Fibroblast of lung (primary cell): ENCODE measurements around the gene NXN. TPM values are rescaled to one million over a fixed set of nuclear protein-coding genes. Genes with fewer than 3 reads are reported as not detected.
"Not testable (repeated sequence)": the region's sequence is repeated elsewhere in the genome, so short reads cannot be mapped to it uniquely, and the experiment has no call there.

Experiments used
- DNase-seq, 2 donors: peaks; one replicate each; pipeline versions ENCODE4 v3.0.0 to v3.0.0-alpha.2; 2010; ENCODE audit warnings: low read depth in 2 of 2
- H2AFZ ChIP-seq: 2 replicates; pipeline ENCODE4 v1.5.1; 2012; ENCODE audit warnings: low read length, control low read depth, inconsistent platforms
- H3K27ac ChIP-seq: 2 replicates; pipeline ENCODE4 v1.5.1; 2011; ENCODE audit warnings: low read length, control low read depth; ENCODE audit not compliant: insufficient read depth
- H3K27me3 ChIP-seq: 2 replicates; pipeline ENCODE4 v1.5.1; 2011; ENCODE audit warnings: mild to moderate bottlenecking, low read length; ENCODE audit not compliant: control insufficient read depth, insufficient read depth
- H3K36me3 ChIP-seq: 2 replicates; pipeline ENCODE4 v1.5.1; 2011; ENCODE audit warnings: low read length; ENCODE audit not compliant: control insufficient read depth, insufficient read depth
- H3K4me1 ChIP-seq: 2 replicates; pipeline ENCODE4 v1.5.1; 2011; ENCODE audit warnings: low read length; ENCODE audit not compliant: control insufficient read depth, insufficient read depth; ENCODE audit errors: extremely low read depth
- H3K4me2 ChIP-seq: 2 replicates; pipeline ENCODE4 v1.5.1; 2011; ENCODE audit warnings: low read length, control low read depth; ENCODE audit not compliant: insufficient read depth; ENCODE audit errors: extremely low read depth
- H3K4me3 ChIP-seq, 4 experiments: fragments of 200-600 bp in 1 of 4; sonication (generic) in 1 of 4; replicated peaks in 1 of 4; 2 replicates each; pipeline ENCODE4 v1.5.1; 2011 to 2016; ENCODE audit warnings: low read length in 4 of 4, low read depth in 3 of 4, mild to moderate bottlenecking in 3 of 4, control low read depth in 2 of 4, inconsistent platforms in 1 of 4, mixed read lengths in 1 of 4; ENCODE audit not compliant: insufficient read depth in 1 of 4; ENCODE audit errors: control extremely low read depth in 1 of 4
- H3K79me2 ChIP-seq: 2 replicates; pipeline ENCODE4 v1.5.1; 2012; ENCODE audit warnings: mild to moderate bottlenecking, low read length, inconsistent platforms; ENCODE audit not compliant: control insufficient read depth, insufficient read depth
- H3K9ac ChIP-seq: 2 replicates; pipeline ENCODE4 v1.5.1; 2011; ENCODE audit warnings: mild to moderate bottlenecking, low read length, control low read depth; ENCODE audit not compliant: insufficient read depth
- H3K9me3 ChIP-seq: 2 replicates; pipeline ENCODE4 v1.5.1; 2012; ENCODE audit warnings: low read depth, low read length; ENCODE audit not compliant: control insufficient read depth, insufficient read depth
- H4K20me1 ChIP-seq: 2 replicates; pipeline ENCODE4 v1.5.1; 2011; ENCODE audit warnings: low read length; ENCODE audit not compliant: control insufficient read depth, insufficient read depth; ENCODE audit errors: extremely low read depth
- EZH2 ChIP-seq: IDR thresholded peaks from 2 replicates; pipeline ENCODE4 v1.5.1; 2012; ENCODE audit warnings: low read length, control low read depth, mild to moderate bottlenecking; ENCODE audit errors: missing control alignments
- polyA plus RNA-seq, 2 donors: library from polyadenylated mRNA; depleted of rRNA in 1 of 2; stranded (reverse) in 1 of 2; unstranded in 1 of 2; fragments of >200 nt; gene quantifications; 2 replicates each; pipeline ENCODE4 v1.2.1, GENCODE V29; 2011 to 2012; ENCODE audit warnings: missing spikeins in 1 of 2
- total RNA-seq: library from RNA; depleted of rRNA; stranded (reverse); fragments of >200 nt; gene quantifications from 2 replicates; pipeline ENCODE4 v1.2.1, GENCODE V29; 2014
- TF ChIP-seq, protein P1 (sequence below), 2 donors: IDR thresholded peaks in 1 of 2; conservative IDR thresholded peaks in 1 of 2; 1 replicate in 1 of 2; 2 replicates in 1 of 2; pipeline ENCODE4 v1.5.1; 2011 to 2012; ENCODE audit warnings: low read length in 2 of 2, control low read depth in 1 of 2, inconsistent platforms in 1 of 2, low read depth in 1 of 2, mild to moderate bottlenecking in 1 of 2

NXN gene
- total and polyA plus RNA-seq, 2 donors (not counting 1 experiment from before 2014, with no cell fraction given): 38.5 to 53.8 TPM

DNA sequence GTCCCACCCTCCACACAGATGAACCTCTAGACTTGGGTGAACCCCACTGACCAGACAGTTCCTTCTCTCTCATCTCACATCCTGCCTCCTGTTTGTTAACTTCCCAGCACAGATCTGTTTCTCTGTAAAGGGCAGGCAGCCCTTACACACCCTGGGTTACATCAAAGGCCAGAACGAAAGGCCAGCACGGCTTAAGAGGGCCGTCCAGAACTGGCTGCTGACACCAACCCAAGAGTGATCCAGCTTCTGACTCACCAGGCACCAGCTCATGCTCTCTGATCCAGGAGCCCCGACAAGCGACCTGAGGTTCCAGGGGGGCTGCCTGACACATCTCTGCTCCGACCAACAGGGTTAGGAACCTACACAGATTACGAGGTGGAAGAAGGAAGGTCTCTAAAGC, 110.5 kb downstream of the NXN start:
- peak overlapping the region; percentile 72 for H3K27ac ChIP-seq
- peak overlapping the region; percentile 75 for H3K4me2 ChIP-seq

DNA sequence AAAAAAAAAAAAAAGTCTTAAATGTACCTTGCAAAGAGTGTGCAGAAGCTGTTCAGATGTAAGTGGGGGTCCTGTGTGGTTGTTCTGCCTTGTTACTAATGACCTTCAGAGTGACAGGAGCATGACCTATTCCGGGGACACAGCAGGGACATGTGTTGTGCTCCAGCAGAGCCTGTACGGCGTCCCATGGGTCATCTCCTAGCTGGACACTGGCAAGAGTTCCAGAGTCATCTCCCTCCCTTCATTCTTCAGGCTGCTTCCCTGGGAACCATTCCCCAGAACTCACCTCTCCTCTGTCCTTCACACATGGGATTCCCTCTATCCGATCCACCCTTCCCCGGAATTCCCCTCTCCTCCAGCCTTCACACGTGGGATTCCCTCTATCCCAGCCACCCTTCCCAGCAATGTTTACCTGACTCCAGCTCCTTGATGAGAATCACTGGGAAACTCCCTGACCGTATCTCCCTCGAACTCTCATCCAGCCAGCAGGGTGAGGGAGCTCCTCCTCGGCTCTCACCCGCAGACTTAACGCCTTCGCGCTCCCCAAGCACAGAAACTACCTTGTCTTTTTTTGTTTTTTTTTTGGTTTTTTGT, 111.6 kb downstream of the NXN start:
- Histone ChIP-seq H3K27ac (no peak overlapping the region), H3K4me1 (peaks cover 9% of the 10 kb centered on the region), H2AFZ (no peak overlapping the region), H3K4me2 (no peak overlapping the region), H3K79me2 (no peaks in the 10 kb centered on the region), H3K9ac (no peak overlapping the region), H4K20me1 (no peaks in the 10 kb centered on the region), H3K9me3 (no peaks in the 10 kb centered on the region), H3K36me3 (no peaks in the 10 kb centered on the region), H3K4me3 (no peak overlapping the region), H3K27me3 (no peaks in the 10 kb centered on the region)
- TF ChIP-seq, protein P1, sequence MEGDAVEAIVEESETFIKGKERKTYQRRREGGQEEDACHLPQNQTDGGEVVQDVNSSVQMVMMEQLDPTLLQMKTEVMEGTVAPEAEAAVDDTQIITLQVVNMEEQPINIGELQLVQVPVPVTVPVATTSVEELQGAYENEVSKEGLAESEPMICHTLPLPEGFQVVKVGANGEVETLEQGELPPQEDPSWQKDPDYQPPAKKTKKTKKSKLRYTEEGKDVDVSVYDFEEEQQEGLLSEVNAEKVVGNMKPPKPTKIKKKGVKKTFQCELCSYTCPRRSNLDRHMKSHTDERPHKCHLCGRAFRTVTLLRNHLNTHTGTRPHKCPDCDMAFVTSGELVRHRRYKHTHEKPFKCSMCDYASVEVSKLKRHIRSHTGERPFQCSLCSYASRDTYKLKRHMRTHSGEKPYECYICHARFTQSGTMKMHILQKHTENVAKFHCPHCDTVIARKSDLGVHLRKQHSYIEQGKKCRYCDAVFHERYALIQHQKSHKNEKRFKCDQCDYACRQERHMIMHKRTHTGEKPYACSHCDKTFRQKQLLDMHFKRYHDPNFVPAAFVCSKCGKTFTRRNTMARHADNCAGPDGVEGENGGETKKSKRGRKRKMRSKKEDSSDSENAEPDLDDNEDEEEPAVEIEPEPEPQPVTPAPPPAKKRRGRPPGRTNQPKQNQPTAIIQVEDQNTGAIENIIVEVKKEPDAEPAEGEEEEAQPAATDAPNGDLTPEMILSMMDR (conservative IDR thresholded peaks at IDR 0.05 in 1 of 2, IDR thresholded peaks at IDR 0.05 in 1 of 2; ENCODE audit: low read depth in 1 of 2, low read length in 2 of 2): no peak
- TF ChIP-seq EZH2: no peak
- no peak for DNase-seq

More for the DNA sequence above, 110.5 kb downstream of the NXN start:
- DNase-seq: peak; percentile 65 to 78
- peak overlapping the region; percentile 36 for H3K9ac ChIP-seq
- peaks cover 9% of the 10 kb centered on the region for H3K4me1 ChIP-seq
- H3K27me3 ChIP-seq: no peaks in the 10 kb centered on the region
- H3K9me3 ChIP-seq: no peaks in the 10 kb centered on the region
- no peaks in the 10 kb centered on the region for H3K36me3 ChIP-seq
- H2AFZ ChIP-seq: no peak overlapping the region
- H3K79me2 ChIP-seq: no peaks in the 10 kb centered on the region
- TF ChIP-seq, protein P1 (conservative IDR thresholded peaks at IDR 0.05 in 1 of 2, IDR thresholded peaks at IDR 0.05 in 1 of 2; ENCODE audit: low read depth in 1 of 2, low read length in 2 of 2): no peak
- no peak for TF ChIP-seq EZH2
- peak overlapping the region in 2 of 4 experiments; percentile 21 to 42 for H3K4me3 ChIP-seq
- H4K20me1 ChIP-seq: no peaks in the 10 kb centered on the region

DNA sequence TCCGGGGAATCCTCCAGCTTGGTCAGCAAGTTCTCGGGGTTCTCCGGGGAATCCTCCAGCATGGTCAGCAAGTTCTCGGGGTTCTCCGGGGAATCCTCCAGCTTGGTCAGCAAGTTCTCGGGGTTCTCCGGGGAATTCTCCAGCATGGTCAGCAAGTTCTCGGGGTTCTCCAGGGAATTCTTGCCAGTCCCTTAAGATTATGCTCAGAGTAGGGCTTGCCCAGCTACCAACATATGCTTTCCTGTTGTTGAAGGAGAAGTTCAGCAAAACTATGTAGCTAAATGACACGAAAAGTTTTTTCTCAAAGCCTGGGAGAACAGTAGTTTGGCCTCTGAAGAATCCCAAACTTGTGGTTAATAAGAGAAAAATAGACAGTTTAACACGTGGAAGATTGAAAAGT, 112.3 kb downstream of the NXN start:
- H3K4me1 ChIP-seq, H3K27me3 ChIP-seq, H3K36me3 ChIP-seq, H3K4me2 ChIP-seq, DNase-seq, H3K4me3 ChIP-seq, H2AFZ ChIP-seq, H3K27ac ChIP-seq, H4K20me1 ChIP-seq, H3K9me3 ChIP-seq, H3K79me2 ChIP-seq, H3K9ac ChIP-seq: not testable (repeated sequence)
